Spinal cord (tissue), 10 donors: ENCODE measurements around the gene PRLH. TPM values are rescaled to one million over a fixed set of nuclear protein-coding genes. Genes with fewer than 3 reads are reported as not detected.
"Not testable (repeated sequence)": the region's sequence is repeated elsewhere in the genome, so short reads cannot be mapped to it uniquely, and the experiment has no call there.

ENCODE experiments used
- DNase-seq, 6 donors: peaks; one replicate each; pipeline versions ENCODE4 v3.0.0 to v3.0.0-alpha.2; 2013 to 2015; ENCODE audit warnings: low spot score in 6 of 6, low read depth in 4 of 6
- H3K27ac ChIP-seq: one replicate; pipeline ENCODE4 v1.5.1; 2013; ENCODE audit warnings: low read depth, low read length, control low read depth
- H3K27me3 ChIP-seq: one replicate; pipeline ENCODE4 v1.6.1; 2013; ENCODE audit warnings: low read length; ENCODE audit not compliant: control insufficient read depth, insufficient read depth
- H3K36me3 ChIP-seq: one replicate; pipeline ENCODE4 v1.6.1; 2013; ENCODE audit warnings: low read length; ENCODE audit not compliant: control insufficient read depth, insufficient read depth
- H3K4me1 ChIP-seq: one replicate; pipeline ENCODE4 v1.6.1; 2013; ENCODE audit warnings: low read length; ENCODE audit not compliant: control insufficient read depth, insufficient read depth
- H3K4me3 ChIP-seq: one replicate; pipeline ENCODE4 v1.5.1; 2013; ENCODE audit warnings: low read depth, low read length, control low read depth
- H3K9me3 ChIP-seq: one replicate; pipeline ENCODE4 v1.6.1; 2013; ENCODE audit warnings: low read length; ENCODE audit not compliant: control insufficient read depth, insufficient read depth
- WGBS: methylation state at CpG from one replicate; pipeline ENCODE4 v1.1.5; 2013; ENCODE audit warnings: missing lambda C conversion rate; ENCODE audit not compliant: insufficient coverage; 5-methylcytosine and 5-hydroxymethylcytosine counted together
- polyA plus RNA-seq, 2 donors: library from polyadenylated mRNA; unstranded; fragments of 120-200 nt; gene quantifications; one replicate each; pipeline ENCODE4 v1.2.1, GENCODE V29; 2013; ENCODE audit not compliant: insufficient read length in 2 of 2
- total RNA-seq, 2 donors: library from RNA; depleted of rRNA in 1 of 2; stranded (reverse); fragments of 120-200 nt in 1 of 2; fragments of >200 nt in 1 of 2; gene quantifications; one replicate each; pipeline versions ENCODE4 v1.2.3 to v1.2.4, GENCODE V29; 2013 to 2014
- donor health status: healthy.

The PRLH gene
- total and polyA plus RNA-seq, 4 donors = not detected

DNA sequence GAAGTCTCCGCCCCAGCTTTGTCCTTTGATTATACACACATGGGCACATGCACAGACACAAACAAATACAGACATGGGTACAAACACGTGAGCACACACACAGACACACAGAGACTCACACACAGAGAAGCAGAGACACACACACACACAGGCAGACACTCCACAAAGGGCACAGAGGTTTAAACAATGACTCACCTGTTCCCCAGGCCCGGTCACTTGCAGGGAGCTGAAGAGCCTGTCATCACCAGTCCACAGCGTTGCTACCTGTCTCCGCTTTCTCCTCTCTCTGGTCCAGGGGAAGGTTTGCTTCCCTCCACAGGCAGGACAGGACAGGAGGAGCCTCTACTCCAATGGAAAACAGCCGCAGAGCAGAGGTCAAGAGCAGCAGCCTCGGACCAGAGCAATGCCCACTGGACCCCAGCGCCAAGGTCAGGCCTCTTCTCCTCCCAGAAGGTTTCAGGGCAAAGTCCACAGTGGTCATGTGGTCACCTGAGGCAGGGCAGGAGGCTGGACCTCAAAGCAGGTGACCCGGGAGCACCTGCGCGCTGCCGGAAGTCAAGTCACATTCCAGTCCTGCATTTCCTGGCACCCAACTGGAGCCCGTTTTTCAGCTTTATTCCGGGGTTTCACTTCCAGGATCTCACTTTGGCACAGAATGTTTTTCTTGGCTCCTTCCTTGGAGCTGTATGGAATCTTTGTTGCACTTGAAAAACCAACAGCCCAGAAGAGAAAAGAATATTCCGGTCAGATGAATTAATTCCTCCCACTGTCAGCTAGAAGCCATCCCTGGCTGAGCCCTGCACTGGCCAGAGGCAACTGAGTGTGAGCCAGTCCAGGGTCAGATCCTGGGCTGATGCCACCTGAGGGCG, 24.1 kb downstream of the PRLH start, which contains the start of gene RAB17:
Gene RAB17 (minus strand): TSS at position 463 of the 869 bp plus-strand sequence. CDS start 4,580 bp downstream, outside the sequence.
- peaks cover 2% of the 10 kb centered on the region for H3K9me3 ChIP-seq
- H3K4me1 ChIP-seq = peaks cover 17% of the 10 kb centered on the region

DNA sequence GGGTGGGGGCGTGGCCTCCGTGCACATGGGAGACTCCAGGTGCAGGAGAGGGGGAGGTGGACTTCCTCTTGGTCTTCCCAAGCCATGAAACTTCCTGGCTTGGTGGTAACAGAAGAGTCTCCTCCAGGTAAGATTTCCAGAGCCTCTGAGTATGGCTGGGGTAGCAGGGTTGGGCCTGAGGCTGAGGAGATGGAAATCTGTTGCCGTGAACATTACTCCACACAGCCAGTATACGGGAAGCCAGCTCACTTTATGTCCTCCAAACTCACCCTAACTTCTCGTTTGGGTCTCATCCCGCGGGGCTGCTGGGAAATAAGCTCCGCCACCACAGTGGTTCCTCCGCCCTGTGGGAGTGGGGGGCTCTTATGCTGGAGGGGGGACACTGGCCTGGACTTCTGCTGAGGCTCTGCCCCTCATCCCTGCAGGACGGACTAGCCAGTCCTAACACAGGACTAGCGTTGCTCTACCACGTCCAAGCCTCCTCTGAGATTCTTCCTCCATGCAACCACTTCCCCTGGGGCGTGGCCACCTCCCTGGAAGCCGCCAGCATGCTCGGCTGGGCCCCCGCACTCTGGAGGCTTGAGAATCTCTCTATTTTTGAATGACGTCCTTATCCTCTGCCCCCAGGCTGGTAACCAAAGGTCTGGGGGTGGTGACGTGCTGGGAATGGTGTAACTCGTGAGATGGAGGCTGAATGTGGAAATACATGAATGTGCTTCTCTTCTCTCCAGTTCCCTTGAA, 24.9 kb downstream of the PRLH start:
- Histone ChIP-seq H3K4me1 (peaks cover 18% of the 10 kb centered on the region), H3K27me3 (no peaks in the 10 kb centered on the region), H3K36me3 (no peaks in the 10 kb centered on the region), H3K27ac (no peak overlapping the region), H3K9me3 (peaks cover 2% of the 10 kb centered on the region), H3K4me3 (no peak overlapping the region)
- 74% methylated on average over 8 of the region's 19 CpGs for WGBS
- no peak for DNase-seq

More for the DNA sequence above, 24.1 kb downstream of the PRLH start, which contains the start of gene RAB17:
- Histone ChIP-seq H3K4me3 (no peak within 1 kb of the TSS), H3K27me3 (no peaks in the 10 kb centered on the region), H3K36me3 (no peaks in the 10 kb centered on the region), H3K27ac (no peak within 1 kb of the TSS)
- 78% methylated on average over 14 of the region's 16 CpGs for WGBS
- peak in 1 of 6 donors; percentile 20 for DNase-seq

GRCh38 chr2:237592425-237592980, 26.1 kb downstream of the PRLH start:
- H3K4me3 ChIP-seq = no peak overlapping the region
- no peak overlapping the region for H3K27ac ChIP-seq
- H3K27me3 ChIP-seq = no peaks in the 10 kb centered on the region
- peaks cover 2% of the 10 kb centered on the region for H3K9me3 ChIP-seq
- no peak for DNase-seq
- H3K4me1 ChIP-seq = peaks cover 18% of the 10 kb centered on the region
- no peaks in the 10 kb centered on the region for H3K36me3 ChIP-seq
- WGBS = 98% methylated on average over 12 of the region's 18 CpGs

DNA sequence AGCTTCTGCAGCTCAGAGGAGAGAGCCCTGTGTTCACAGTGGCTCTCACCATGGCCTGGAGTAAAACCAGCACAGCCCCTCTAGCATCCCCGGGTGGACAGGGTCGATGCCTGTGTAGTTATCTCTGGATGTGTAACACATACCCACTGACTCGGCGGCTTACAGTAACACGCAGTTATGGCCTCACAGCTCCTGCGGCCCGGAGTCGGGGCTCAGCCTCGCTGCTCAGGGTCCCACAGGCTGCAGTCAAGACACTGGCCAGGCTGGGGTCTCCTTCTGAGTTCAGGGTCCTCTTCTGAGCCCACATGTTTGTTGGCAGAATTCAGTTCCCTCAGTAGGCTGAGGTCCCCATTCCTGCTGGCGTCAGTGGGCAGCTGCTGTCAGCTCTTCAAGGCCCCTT, 26.7 kb downstream of the PRLH start:
- Histone ChIP-seq H3K4me1 (peaks cover 18% of the 10 kb centered on the region), H3K27ac (no peak overlapping the region), H3K9me3 (peaks cover 2% of the 10 kb centered on the region), H3K4me3 (no peak overlapping the region), H3K27me3 (no peaks in the 10 kb centered on the region), H3K36me3 (no peaks in the 10 kb centered on the region)
- 92% methylated on average over 10 of the region's 10 CpGs for WGBS
- no peak for DNase-seq

DNA sequence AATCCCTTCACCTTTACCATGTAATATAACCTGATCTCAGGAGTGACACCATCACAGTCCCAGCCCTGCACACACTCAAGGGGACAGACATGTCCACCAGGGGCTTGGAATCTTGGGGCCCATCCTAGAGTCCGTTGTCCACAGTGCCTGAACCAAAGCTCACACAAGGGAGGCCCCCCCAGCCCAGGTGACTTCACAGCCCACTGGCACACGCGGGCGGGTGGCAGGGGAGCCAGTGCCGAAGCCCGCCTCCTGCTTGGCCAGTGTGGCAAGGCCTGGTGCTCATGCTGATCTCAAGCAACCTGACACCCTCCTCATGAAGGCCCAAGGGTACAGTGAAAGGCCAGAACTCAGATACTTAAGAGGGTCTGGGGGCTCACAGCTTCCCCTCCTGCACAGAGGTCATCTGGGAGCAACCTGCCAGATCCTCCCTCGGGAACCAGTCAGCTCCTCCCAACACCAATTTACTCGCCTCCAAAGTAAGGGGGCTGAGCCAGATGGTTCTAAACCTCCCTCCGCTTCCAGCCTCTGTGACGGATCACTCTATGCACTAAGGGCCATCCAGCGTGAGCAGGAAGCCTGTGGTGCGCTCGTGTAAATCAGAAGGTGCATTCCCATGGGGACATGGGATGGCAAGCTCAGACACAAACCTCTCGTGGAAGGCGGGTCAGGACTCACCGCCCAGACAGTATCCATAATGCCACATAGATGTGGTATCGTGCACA, 27.4 kb downstream of the PRLH start:
- DNase-seq = peak in 1 of 6 donors; percentile 9
- H3K4me1 ChIP-seq = peaks cover 18% of the 10 kb centered on the region
- no peaks in the 10 kb centered on the region for H3K27me3 ChIP-seq
- no peak overlapping the region for H3K4me3 ChIP-seq
- 84% methylated on average over 15 of the region's 17 CpGs for WGBS
- H3K27ac ChIP-seq = no peak overlapping the region
- no peaks in the 10 kb centered on the region for H3K36me3 ChIP-seq
- H3K9me3 ChIP-seq = no peaks in the 10 kb centered on the region

GRCh38 chr2:237594514-237594871, 28.1 kb downstream of the PRLH start:
- Histone ChIP-seq H3K27ac (no peak overlapping the region), H3K36me3 (no peaks in the 10 kb centered on the region), H3K27me3 (no peaks in the 10 kb centered on the region), H3K4me3 (no peak overlapping the region), H3K9me3 (no peaks in the 10 kb centered on the region), H3K4me1 (peaks cover 18% of the 10 kb centered on the region)
- no peak for DNase-seq
- WGBS = 57% methylated on average over 5 of the region's 5 CpGs

GRCh38 chr2:237595829-237596519, 29.6 kb downstream of the PRLH start:
- H3K4me1 ChIP-seq = peaks cover 15% of the 10 kb centered on the region
- H3K36me3 ChIP-seq, H3K27ac ChIP-seq, H3K9me3 ChIP-seq, DNase-seq, H3K27me3 ChIP-seq, H3K4me3 ChIP-seq: not testable (repeated sequence)
- 88% methylated on average over 2 of the region's 5 CpGs for WGBS

- H3K27me3 ChIP-seq = no peaks in the 10 kb centered on the region
- 79% methylated on average over 9 of the region's 13 CpGs for WGBS
- H3K4me1 ChIP-seq = peaks cover 15% of the 10 kb centered on the region
- no peak overlapping the region for H3K27ac ChIP-seq
- H3K36me3 ChIP-seq = no peaks in the 10 kb centered on the region
- DNase-seq = no peak
- no peaks in the 10 kb centered on the region for H3K9me3 ChIP-seq
- H3K4me3 ChIP-seq = no peak overlapping the region
These were observed 30.3 kb downstream of the PRLH start for GRCh38 chr2:237596520-237597195.
